ENCODE measurements around the gene APC. TPM values are rescaled to one million over a fixed set of nuclear protein-coding genes. Genes with fewer than 3 reads are reported as not detected.

APC gene
- total and polyA plus RNA-seq, 2 donors (not counting 3 experiments of a cell fraction or from before 2014, with no cell fraction given), result 11.2 to 39.6 TPM

DNA sequence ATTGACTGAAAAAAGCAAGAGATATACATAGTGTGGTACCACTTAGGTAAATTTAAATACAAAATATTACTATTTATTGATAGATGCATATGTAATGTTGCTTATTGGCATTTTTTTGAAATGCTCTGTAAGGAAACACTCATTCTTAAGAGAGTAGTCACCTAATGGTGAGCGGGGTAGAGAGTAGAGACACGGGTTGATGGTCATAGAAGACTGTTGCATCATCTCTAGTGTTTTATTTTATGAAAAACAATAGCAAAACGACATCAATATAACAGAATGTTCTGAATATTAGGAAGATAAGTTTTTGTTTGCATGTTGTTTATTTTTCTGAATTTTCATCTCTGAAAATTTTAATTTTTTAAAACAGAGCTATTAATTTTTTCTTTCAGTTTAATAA, 127.4 kb downstream of the APC start:
- Histone ChIP-seq H3K9ac (replicated peaks; ENCODE audit: extremely low read depth, insufficient read depth, low read length) (no peak overlapping the region), H3K9me1 (replicated peaks; ENCODE audit: control insufficient read depth, extremely low read depth, insufficient read depth, low read length) (no peaks in the 10 kb centered on the region), H2AFZ (ENCODE audit: low read depth, low read length) (no peak overlapping the region), H3K4me3 (replicated peaks in 1 of 3; ENCODE audit: insufficient read depth in 1 of 3, low read depth in 1 of 3, low read length in 3 of 3) (no peak overlapping the region), H3K27ac (ENCODE audit: insufficient read depth, low read depth, low read length) (no peak overlapping the region), H3K36me3 (ENCODE audit: control insufficient read depth in 2 of 2, extremely low read depth in 1 of 2, insufficient read depth in 2 of 2, low read length in 2 of 2) (peaks cover 17 to 23% of the 10 kb centered on the region in 2 experiments), H4K20me1 (replicated peaks; ENCODE audit: control insufficient read depth, extremely low read depth, insufficient read depth, low read length) (no peaks in the 10 kb centered on the region), H3K27me3 (ENCODE audit: control insufficient read depth in 2 of 2, insufficient read depth in 2 of 2, low read length in 2 of 2) (no peaks in the 10 kb centered on the region), H3K4me2 (ENCODE audit: insufficient read depth, low read length) (no peak overlapping the region), H3K4me1 (ENCODE audit: control insufficient read depth, extremely low read depth, insufficient read depth, low read length) (peaks cover 18% of the 10 kb centered on the region), H3K9me3 (replicated peaks; ENCODE audit: control insufficient read depth, insufficient read depth, low read length) (no peaks in the 10 kb centered on the region), H3K79me2 (ENCODE audit: control insufficient read depth, insufficient read depth, low read length) (peaks cover 36% of the 10 kb centered on the region)
- no TSS peak for BruUV-seq (replicated peaks)
- dilution Hi-C loops (cut with MboI; ENCODE audit: extremely low pct_ligation_motif_present, low sequenced_read_pairs), result no loop called here
- TF ChIP-seq, protein P1, sequence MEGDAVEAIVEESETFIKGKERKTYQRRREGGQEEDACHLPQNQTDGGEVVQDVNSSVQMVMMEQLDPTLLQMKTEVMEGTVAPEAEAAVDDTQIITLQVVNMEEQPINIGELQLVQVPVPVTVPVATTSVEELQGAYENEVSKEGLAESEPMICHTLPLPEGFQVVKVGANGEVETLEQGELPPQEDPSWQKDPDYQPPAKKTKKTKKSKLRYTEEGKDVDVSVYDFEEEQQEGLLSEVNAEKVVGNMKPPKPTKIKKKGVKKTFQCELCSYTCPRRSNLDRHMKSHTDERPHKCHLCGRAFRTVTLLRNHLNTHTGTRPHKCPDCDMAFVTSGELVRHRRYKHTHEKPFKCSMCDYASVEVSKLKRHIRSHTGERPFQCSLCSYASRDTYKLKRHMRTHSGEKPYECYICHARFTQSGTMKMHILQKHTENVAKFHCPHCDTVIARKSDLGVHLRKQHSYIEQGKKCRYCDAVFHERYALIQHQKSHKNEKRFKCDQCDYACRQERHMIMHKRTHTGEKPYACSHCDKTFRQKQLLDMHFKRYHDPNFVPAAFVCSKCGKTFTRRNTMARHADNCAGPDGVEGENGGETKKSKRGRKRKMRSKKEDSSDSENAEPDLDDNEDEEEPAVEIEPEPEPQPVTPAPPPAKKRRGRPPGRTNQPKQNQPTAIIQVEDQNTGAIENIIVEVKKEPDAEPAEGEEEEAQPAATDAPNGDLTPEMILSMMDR (IDR thresholded peaks at IDR 0.05; ENCODE audit: extremely low read depth in 1 of 2, insufficient read depth in 1 of 2, low read depth in 1 of 2, low read length in 2 of 2), result no peak
- TF ChIP-seq FOS (IDR thresholded peaks at IDR 0.05; ENCODE audit: borderline replicate concordance, insufficient read depth, low read length) (no peak), EZH2 (IDR thresholded peaks at IDR 0.05; ENCODE audit: borderline replicate concordance, low read depth, low read length, severe bottlenecking) (no peak), GATA2 (IDR thresholded peaks at IDR 0.05; ENCODE audit: insufficient read depth, insufficient read length, low read depth, low read length) (no peak), POLR2A (IDR thresholded peaks at IDR 0.05; ENCODE audit: low read depth, low read length) (no peak), JUN (IDR thresholded peaks at IDR 0.05; ENCODE audit: borderline replicate concordance, insufficient read depth, insufficient read length, low read depth) (no peak), POLR2AphosphoS5 (IDR thresholded peaks at IDR 0.05; ENCODE audit: insufficient read depth, low read depth, low read length) (no peak), MYC (IDR thresholded peaks at IDR 0.05; ENCODE audit: low read depth, low read length) (no peak)
- TF ChIP-seq, protein P2, sequence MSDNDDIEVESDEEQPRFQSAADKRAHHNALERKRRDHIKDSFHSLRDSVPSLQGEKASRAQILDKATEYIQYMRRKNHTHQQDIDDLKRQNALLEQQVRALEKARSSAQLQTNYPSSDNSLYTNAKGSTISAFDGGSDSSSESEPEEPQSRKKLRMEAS (IDR thresholded peaks at IDR 0.05; ENCODE audit: insufficient read depth, insufficient read length), result no peak
- ChIA-PET POLR2A (no interaction called here), CTCF (no interaction called here)
- intact Hi-C loops (cut with micrococcal nuclease), result no loop called here
- FAIRE-seq (no peak), DNase-seq (ENCODE audit: low read depth, low spot score) (no peak)

Data from endothelial cell of umbilical vein (primary cell).